GM12872 (cell line): ENCODE data around the gene ANGPT4.

Experiments
- CTCF ChIP-seq: IDR thresholded peaks from 3 replicates; pipeline ENCODE4 v1.5.1; 2011; ENCODE audit warnings: low read depth, mild to moderate bottlenecking, low read length, moderate library complexity; ENCODE audit not compliant: insufficient read depth

Gene ANGPT4

GRCh38 chr20:828987-829386 is 87.1 kb downstream of the ANGPT4 start:
- no peak for TF ChIP-seq CTCF

- TF ChIP-seq CTCF, result no peak
Observed at GRCh38 chr20:826695-827323, 89.3 kb downstream of the ANGPT4 start.

- TF ChIP-seq CTCF, result no peak
Observed at GRCh38 chr20:825710-826421, 90.3 kb downstream of the ANGPT4 start.

GRCh38 chr20:824916-825315 is 91.2 kb downstream of the ANGPT4 start:
- no peak for TF ChIP-seq CTCF

GRCh38 chr20:824490-824889 is 91.6 kb downstream of the ANGPT4 start:
- TF ChIP-seq CTCF, result no peak

- TF ChIP-seq CTCF, result no peak
Observed at GRCh38 chr20:823574-823902, 92.6 kb downstream of the ANGPT4 start.

GRCh38 chr20:822651-823573 is 93.2 kb downstream of the ANGPT4 start:
- TF ChIP-seq CTCF, result no peak
